Liver (tissue), 3 donors: ENCODE measurements around the gene FMO1.

Source experiments
- HNF4G ChIP-seq: IDR thresholded peaks from 2 replicates; pipeline ENCODE4 v1.6.1; 2016; ENCODE audit warnings: antibody characterized with exemption
- NR2F2 ChIP-seq: IDR thresholded peaks from 2 replicates; pipeline ENCODE4 v1.6.1; 2016; ENCODE audit warnings: antibody characterized with exemption
- RAD21 ChIP-seq, 2 donors: IDR thresholded peaks; 2 replicates each; pipeline ENCODE4 v1.6.1; 2016; ENCODE audit warnings: antibody characterized with exemption in 2 of 2, mild to moderate bottlenecking in 2 of 2
- TF ChIP-seq, protein P1 (sequence below): fragments of 150-350 bp; IDR thresholded peaks from 2 replicates; pipeline ENCODE4 v1.5.1; 2017; ENCODE audit warnings: improper control_type of control experiment, low read depth, low read length; ENCODE audit not compliant: missing input control
- TF ChIP-seq, protein P2 (sequence below): IDR thresholded peaks from 2 replicates; pipeline ENCODE4 v1.6.1; 2016; ENCODE audit warnings: antibody characterized with exemption
- TF ChIP-seq, protein P3 (sequence below): IDR thresholded peaks from 2 replicates; pipeline ENCODE4 v1.6.1; 2016; ENCODE audit warnings: antibody characterized with exemption
- donor health status: healthy.
- donor health status: healthy.

DNA sequence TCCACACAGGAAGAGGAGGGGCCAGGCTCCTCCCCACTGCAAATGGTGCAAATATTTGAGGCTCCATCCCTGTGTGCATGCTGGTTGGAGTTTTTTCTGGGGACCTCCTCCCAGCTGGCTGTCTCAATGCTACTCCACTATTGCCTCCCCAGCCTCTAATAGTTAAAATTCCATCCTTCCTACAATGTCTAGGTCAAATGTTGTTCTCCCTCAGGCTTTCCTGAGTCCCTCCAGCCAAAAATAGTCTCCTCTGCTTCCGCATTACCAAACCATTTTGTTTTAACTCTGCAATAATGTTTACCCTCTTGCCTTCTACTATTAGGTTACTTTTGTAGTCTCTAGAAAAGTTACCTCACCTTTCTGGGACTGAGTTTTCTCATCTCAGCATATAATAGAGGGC lies 29.6 kb upstream of the FMO1 start:
- TF ChIP-seq, protein P1, sequence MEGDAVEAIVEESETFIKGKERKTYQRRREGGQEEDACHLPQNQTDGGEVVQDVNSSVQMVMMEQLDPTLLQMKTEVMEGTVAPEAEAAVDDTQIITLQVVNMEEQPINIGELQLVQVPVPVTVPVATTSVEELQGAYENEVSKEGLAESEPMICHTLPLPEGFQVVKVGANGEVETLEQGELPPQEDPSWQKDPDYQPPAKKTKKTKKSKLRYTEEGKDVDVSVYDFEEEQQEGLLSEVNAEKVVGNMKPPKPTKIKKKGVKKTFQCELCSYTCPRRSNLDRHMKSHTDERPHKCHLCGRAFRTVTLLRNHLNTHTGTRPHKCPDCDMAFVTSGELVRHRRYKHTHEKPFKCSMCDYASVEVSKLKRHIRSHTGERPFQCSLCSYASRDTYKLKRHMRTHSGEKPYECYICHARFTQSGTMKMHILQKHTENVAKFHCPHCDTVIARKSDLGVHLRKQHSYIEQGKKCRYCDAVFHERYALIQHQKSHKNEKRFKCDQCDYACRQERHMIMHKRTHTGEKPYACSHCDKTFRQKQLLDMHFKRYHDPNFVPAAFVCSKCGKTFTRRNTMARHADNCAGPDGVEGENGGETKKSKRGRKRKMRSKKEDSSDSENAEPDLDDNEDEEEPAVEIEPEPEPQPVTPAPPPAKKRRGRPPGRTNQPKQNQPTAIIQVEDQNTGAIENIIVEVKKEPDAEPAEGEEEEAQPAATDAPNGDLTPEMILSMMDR, result no peak
- TF ChIP-seq, protein P2, sequence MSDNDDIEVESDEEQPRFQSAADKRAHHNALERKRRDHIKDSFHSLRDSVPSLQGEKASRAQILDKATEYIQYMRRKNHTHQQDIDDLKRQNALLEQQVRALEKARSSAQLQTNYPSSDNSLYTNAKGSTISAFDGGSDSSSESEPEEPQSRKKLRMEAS, result no peak
- no peak for TF ChIP-seq NR2F2
- no peak for TF ChIP-seq RAD21 (IDR thresholded peaks at IDR 0.05)
- TF ChIP-seq HNF4G, result no peak
- TF ChIP-seq, protein P3, sequence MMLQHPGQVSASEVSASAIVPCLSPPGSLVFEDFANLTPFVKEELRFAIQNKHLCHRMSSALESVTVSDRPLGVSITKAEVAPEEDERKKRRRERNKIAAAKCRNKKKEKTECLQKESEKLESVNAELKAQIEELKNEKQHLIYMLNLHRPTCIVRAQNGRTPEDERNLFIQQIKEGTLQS, result no peak
